ENCODE data around the gene RPS16. TPM values are rescaled to one million over a fixed set of nuclear protein-coding genes. Genes with fewer than 3 reads are reported as not detected.

RPS16 gene
- total and polyA plus RNA-seq, 2 of the 13 experiments (the other 11 are each of a cell fraction or from before 2014, with no cell fraction given): 488 to 2,583 TPM

DNA sequence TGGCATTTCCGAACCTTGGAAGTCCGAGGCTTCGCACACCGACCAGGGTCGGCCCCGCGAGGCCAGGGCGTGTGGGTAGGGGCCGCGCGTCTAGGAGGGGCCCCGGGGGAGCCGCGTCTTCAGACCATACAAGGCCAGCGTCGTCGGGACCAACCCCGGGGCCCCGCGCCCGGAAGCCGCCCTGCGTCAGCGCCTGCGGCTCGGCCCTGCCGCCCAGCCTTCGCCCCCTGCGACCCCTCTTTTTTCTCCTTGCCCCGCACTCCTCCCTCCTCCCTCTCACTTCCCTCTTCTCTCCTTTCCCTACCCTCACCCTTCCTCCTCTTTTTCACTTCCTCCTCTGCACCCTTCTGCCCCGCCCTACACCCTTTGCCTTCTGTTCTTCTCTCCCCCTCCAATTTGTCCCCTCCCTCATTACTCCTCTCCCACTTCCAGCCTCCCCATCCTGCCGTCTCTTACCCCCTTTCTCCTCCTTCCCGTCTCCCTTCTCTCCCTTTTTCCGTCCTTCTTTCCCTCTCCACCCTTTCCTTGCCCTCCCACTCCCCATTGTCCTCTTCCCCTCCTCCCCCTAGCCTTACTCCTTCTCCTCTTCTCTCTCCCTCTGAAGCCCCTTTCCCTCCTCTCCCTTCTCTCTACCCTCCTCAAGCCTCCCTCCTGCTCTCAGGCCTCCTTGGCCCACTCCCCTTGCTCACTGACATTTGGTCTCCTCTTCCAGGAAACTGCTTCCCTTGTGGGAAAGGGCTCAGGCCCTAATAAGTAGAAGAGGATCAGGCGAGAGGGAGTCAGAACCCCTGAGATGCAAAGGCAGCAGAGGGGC, 25.5 kb downstream of the RPS16 start (continued):
- TF ChIP-seq, protein P1, sequence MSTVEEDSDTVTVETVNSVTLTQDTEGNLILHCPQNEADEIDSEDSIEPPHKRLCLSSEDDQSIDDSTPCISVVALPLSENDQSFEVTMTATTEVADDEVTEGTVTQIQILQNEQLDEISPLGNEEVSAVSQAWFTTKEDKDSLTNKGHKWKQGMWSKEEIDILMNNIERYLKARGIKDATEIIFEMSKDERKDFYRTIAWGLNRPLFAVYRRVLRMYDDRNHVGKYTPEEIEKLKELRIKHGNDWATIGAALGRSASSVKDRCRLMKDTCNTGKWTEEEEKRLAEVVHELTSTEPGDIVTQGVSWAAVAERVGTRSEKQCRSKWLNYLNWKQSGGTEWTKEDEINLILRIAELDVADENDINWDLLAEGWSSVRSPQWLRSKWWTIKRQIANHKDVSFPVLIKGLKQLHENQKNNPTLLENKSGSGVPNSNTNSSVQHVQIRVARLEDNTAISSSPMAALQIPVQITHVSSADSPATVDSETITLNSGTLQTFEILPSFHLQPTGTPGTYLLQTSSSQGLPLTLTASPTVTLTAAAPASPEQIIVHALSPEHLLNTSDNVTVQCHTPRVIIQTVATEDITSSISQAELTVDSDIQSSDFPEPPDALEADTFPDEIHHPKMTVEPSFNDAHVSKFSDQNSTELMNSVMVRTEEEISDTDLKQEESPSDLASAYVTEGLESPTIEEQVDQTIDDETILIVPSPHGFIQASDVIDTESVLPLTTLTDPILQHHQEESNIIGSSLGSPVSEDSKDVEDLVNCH (CRISPR knock-in tag; IDR thresholded peaks at IDR 0.05): no peak
- TF ChIP-seq ATF7 (IDR thresholded peaks at IDR 0.05): no peak
- TF ChIP-seq ATF7 (CRISPR knock-in tag; IDR thresholded peaks at IDR 0.05): no peak
- TF ChIP-seq, protein P2, sequence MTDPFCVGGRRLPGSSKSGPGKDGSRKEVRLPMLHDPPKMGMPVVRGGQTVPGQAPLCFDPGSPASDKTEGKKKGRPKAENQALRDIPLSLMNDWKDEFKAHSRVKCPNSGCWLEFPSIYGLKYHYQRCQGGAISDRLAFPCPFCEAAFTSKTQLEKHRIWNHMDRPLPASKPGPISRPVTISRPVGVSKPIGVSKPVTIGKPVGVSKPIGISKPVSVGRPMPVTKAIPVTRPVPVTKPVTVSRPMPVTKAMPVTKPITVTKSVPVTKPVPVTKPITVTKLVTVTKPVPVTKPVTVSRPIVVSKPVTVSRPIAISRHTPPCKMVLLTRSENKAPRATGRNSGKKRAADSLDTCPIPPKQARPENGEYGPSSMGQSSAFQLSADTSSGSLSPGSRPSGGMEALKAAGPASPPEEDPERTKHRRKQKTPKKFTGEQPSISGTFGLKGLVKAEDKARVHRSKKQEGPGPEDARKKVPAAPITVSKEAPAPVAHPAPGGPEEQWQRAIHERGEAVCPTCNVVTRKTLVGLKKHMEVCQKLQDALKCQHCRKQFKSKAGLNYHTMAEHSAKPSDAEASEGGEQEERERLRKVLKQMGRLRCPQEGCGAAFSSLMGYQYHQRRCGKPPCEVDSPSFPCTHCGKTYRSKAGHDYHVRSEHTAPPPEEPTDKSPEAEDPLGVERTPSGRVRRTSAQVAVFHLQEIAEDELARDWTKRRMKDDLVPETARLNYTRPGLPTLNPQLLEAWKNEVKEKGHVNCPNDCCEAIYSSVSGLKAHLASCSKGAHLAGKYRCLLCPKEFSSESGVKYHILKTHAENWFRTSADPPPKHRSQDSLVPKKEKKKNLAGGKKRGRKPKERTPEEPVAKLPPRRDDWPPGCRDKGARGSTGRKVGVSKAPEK (CRISPR knock-in tag; IDR thresholded peaks at IDR 0.05; ENCODE audit: borderline replicate concordance): no peak
- TF ChIP-seq, protein P3, sequence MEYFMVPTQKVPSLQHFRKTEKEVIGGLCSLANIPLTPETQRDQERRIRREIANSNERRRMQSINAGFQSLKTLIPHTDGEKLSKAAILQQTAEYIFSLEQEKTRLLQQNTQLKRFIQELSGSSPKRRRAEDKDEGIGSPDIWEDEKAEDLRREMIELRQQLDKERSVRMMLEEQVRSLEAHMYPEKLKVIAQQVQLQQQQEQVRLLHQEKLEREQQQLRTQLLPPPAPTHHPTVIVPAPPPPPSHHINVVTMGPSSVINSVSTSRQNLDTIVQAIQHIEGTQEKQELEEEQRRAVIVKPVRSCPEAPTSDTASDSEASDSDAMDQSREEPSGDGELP (IDR thresholded peaks at IDR 0.05; ENCODE audit: borderline replicate concordance, low read depth): no peak
- TF ChIP-seq, protein P4, sequence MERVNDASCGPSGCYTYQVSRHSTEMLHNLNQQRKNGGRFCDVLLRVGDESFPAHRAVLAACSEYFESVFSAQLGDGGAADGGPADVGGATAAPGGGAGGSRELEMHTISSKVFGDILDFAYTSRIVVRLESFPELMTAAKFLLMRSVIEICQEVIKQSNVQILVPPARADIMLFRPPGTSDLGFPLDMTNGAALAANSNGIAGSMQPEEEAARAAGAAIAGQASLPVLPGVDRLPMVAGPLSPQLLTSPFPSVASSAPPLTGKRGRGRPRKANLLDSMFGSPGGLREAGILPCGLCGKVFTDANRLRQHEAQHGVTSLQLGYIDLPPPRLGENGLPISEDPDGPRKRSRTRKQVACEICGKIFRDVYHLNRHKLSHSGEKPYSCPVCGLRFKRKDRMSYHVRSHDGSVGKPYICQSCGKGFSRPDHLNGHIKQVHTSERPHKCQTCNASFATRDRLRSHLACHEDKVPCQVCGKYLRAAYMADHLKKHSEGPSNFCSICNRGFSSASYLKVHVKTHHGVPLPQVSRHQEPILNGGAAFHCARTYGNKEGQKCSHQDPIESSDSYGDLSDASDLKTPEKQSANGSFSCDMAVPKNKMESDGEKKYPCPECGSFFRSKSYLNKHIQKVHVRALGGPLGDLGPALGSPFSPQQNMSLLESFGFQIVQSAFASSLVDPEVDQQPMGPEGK (CRISPR knock-in tag; IDR thresholded peaks at IDR 0.05): no peak; the same call in 1 of the 2 replicates
- TF ChIP-seq, protein P5, sequence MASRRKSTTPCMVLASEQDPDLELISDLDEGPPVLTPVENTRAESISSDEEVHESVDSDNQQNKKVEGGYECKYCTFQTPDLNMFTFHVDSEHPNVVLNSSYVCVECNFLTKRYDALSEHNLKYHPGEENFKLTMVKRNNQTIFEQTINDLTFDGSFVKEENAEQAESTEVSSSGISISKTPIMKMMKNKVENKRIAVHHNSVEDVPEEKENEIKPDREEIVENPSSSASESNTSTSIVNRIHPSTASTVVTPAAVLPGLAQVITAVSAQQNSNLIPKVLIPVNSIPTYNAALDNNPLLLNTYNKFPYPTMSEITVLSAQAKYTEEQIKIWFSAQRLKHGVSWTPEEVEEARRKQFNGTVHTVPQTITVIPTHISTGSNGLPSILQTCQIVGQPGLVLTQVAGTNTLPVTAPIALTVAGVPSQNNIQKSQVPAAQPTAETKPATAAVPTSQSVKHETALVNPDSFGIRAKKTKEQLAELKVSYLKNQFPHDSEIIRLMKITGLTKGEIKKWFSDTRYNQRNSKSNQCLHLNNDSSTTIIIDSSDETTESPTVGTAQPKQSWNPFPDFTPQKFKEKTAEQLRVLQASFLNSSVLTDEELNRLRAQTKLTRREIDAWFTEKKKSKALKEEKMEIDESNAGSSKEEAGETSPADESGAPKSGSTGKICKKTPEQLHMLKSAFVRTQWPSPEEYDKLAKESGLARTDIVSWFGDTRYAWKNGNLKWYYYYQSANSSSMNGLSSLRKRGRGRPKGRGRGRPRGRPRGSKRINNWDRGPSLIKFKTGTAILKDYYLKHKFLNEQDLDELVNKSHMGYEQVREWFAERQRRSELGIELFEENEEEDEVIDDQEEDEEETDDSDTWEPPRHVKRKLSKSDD (CRISPR knock-in tag; IDR thresholded peaks at IDR 0.05; ENCODE audit: low read depth): no peak
- 0 out of 2 replicates have a peak, but pooled peaks have one; percentile 24 for TF ChIP-seq MTA1 (CRISPR knock-in tag; IDR thresholded peaks at IDR 0.05; ENCODE audit: borderline replicate concordance)
- TF ChIP-seq, protein P6, sequence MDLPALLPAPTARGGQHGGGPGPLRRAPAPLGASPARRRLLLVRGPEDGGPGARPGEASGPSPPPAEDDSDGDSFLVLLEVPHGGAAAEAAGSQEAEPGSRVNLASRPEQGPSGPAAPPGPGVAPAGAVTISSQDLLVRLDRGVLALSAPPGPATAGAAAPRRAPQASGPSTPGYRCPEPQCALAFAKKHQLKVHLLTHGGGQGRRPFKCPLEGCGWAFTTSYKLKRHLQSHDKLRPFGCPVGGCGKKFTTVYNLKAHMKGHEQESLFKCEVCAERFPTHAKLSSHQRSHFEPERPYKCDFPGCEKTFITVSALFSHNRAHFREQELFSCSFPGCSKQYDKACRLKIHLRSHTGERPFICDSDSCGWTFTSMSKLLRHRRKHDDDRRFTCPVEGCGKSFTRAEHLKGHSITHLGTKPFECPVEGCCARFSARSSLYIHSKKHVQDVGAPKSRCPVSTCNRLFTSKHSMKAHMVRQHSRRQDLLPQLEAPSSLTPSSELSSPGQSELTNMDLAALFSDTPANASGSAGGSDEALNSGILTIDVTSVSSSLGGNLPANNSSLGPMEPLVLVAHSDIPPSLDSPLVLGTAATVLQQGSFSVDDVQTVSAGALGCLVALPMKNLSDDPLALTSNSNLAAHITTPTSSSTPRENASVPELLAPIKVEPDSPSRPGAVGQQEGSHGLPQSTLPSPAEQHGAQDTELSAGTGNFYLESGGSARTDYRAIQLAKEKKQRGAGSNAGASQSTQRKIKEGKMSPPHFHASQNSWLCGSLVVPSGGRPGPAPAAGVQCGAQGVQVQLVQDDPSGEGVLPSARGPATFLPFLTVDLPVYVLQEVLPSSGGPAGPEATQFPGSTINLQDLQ (CRISPR knock-in tag; IDR thresholded peaks at IDR 0.05): no peak
- no peak for TF ChIP-seq ZBTB1 (CRISPR knock-in tag; IDR thresholded peaks at IDR 0.05; ENCODE audit: borderline replicate concordance)
- TF ChIP-seq AHR (CRISPR knock-in tag; IDR thresholded peaks at IDR 0.05): no peak
- TF ChIP-seq JUN (CRISPR knock-in tag; IDR thresholded peaks at IDR 0.05): 0 out of 2 replicates have a peak, but pooled peaks have one; percentile 24
- peak; percentile 65; the same call in 1 of the 2 replicates for TF ChIP-seq ZNF230 (CRISPR knock-in tag; IDR thresholded peaks at IDR 0.05)
- TF ChIP-seq HES4 (CRISPR knock-in tag; IDR thresholded peaks at IDR 0.05; ENCODE audit: borderline replicate concordance): no peak; the same call in 1 of the 2 replicates

Data from HepG2 (cell line).